IMR-90 (cell line): ENCODE data around the gene GGT6. TPM values are rescaled to one million over a fixed set of nuclear protein-coding genes. Genes with fewer than 3 reads are reported as not detected.

Experiments used
- ATAC-seq: fragments of 200-7000 bp; cut with Tn5 transposase; 2 replicates; pipeline ENCODE4 v1.9.1; 2020; ENCODE audit warnings: low read depth, mild to moderate bottlenecking, moderate library complexity
- BruUV-seq: library from RNA; stranded (reverse); fragments of 400-500 nt; replicated peaks from 2 replicates; lab custom pipeline; 2021; lab: Mats Ljungman, UMichigan
- CTCF ChIA-PET: fragments of 300-600 bp; formaldehyde crosslinking; extraction: SDS; loops from one replicate; lab custom pipeline; 2021; ENCODE audit warnings: antibody characterized with exemption; lab: Yijun Ruan, JAX
- POLR2A ChIA-PET: fragments of 300-600 bp; sonication (Branson Sonifier 250); formaldehyde crosslinking; loops from one replicate; lab custom pipeline; 2022; ENCODE audit warnings: antibody characterized with exemption; ENCODE audit not compliant: unreplicated experiment; lab: Charles Lee
- DNase-seq: peaks from one replicate; pipeline ENCODE4 v3.0.0; 2013
- H2AFZ ChIP-seq: replicated peaks from 2 replicates; pipeline ENCODE3; 2013; ENCODE audit warnings: low read length, mild to moderate bottlenecking; ENCODE audit not compliant: poor library complexity
- H2AK5ac ChIP-seq: 2 replicates; pipeline ENCODE4 v1.6.1; 2013; ENCODE audit warnings: low read depth, low read length, inconsistent platforms
- H2AK9ac ChIP-seq: replicated peaks from 2 replicates; pipeline ENCODE3; 2013; ENCODE audit warnings: mild to moderate bottlenecking, low read depth, low read length, moderate library complexity; ENCODE audit not compliant: poor library complexity
- H2BK120ac ChIP-seq: 2 replicates; pipeline ENCODE4 v1.6.1; 2013; ENCODE audit warnings: low read depth, low read length, inconsistent platforms
- H2BK15ac ChIP-seq: 3 replicates; pipeline ENCODE4 v1.6.1; 2013; ENCODE audit warnings: low read depth, low read length, inconsistent platforms
- H2BK20ac ChIP-seq: 2 replicates; pipeline ENCODE4 v1.6.1; 2013; ENCODE audit warnings: low read depth, mild to moderate bottlenecking, inconsistent platforms, low read length, moderate library complexity
- H2BK5ac ChIP-seq: 2 replicates; pipeline ENCODE4 v1.6.1; 2013; ENCODE audit warnings: mild to moderate bottlenecking, low read depth, low read length, inconsistent platforms; ENCODE audit not compliant: poor library complexity, severe bottlenecking
- H3K14ac ChIP-seq: replicated peaks from 2 replicates; pipeline ENCODE4 v1.6.1; 2013; ENCODE audit warnings: low read depth, low read length, inconsistent platforms
- H3K18ac ChIP-seq: 2 replicates; pipeline ENCODE4 v1.6.1; 2013; ENCODE audit warnings: low read depth, low read length, control low read depth
- H3K23ac ChIP-seq: 2 replicates; pipeline ENCODE4 v1.6.1; 2013; ENCODE audit warnings: low read depth, low read length, inconsistent platforms
- H3K27ac ChIP-seq: 2 replicates; pipeline ENCODE4 v1.5.1; 2013; ENCODE audit warnings: mild to moderate bottlenecking, control low read depth, low read length; ENCODE audit not compliant: insufficient read depth
- H3K27me3 ChIP-seq: 2 replicates; pipeline ENCODE4 v1.6.1; 2013; ENCODE audit warnings: low read length; ENCODE audit not compliant: control insufficient read depth, insufficient read depth
- H3K36me3 ChIP-seq: 2 replicates; pipeline ENCODE4 v1.6.1; 2013; ENCODE audit warnings: low read length, mixed read lengths; ENCODE audit not compliant: control insufficient read depth, insufficient read depth
- H3K4ac ChIP-seq: 2 replicates; pipeline ENCODE4 v1.6.1; 2013; ENCODE audit warnings: low read depth, low read length, inconsistent platforms
- H3K4me1 ChIP-seq: 2 replicates; pipeline ENCODE4 v1.6.1; 2013; ENCODE audit warnings: low read length, mixed read lengths; ENCODE audit not compliant: control insufficient read depth, insufficient read depth
- H3K4me2 ChIP-seq: 2 replicates; pipeline ENCODE4 v1.6.1; 2013; ENCODE audit warnings: low read depth, mild to moderate bottlenecking, control low read depth, low read length, moderate library complexity
- H3K4me3 ChIP-seq: 2 replicates; pipeline ENCODE4 v1.5.1; 2013; ENCODE audit warnings: low read depth, mild to moderate bottlenecking, control low read depth, low read length, moderate library complexity; ENCODE audit not compliant: insufficient read depth
- H3K56ac ChIP-seq: 2 replicates; pipeline ENCODE4 v1.6.1; 2013; ENCODE audit warnings: low read length, inconsistent platforms; ENCODE audit not compliant: insufficient read depth; ENCODE audit errors: extremely low read depth
- H3K79me1 ChIP-seq, 2 experiments: 2 replicates each; pipeline ENCODE4 v1.6.1; 2013; ENCODE audit warnings: low read length in 2 of 2, inconsistent platforms in 1 of 2, low read depth in 1 of 2
- H3K9ac ChIP-seq: 2 replicates; pipeline ENCODE4 v1.6.1; 2013; ENCODE audit warnings: low read depth, low read length, control low read depth
- H3K9me1 ChIP-seq: 2 replicates; pipeline ENCODE4 v1.6.1; 2013; ENCODE audit warnings: low read length, inconsistent platforms; ENCODE audit not compliant: insufficient read depth
- H3K9me3 ChIP-seq: 2 replicates; pipeline ENCODE4 v1.6.1; 2013; ENCODE audit warnings: low read length; ENCODE audit not compliant: control insufficient read depth, insufficient read depth
- H4K20me1 ChIP-seq: 2 replicates; pipeline ENCODE4 v1.6.1; 2013; ENCODE audit warnings: low read length, inconsistent platforms; ENCODE audit not compliant: insufficient read depth
- H4K5ac ChIP-seq: 2 replicates; pipeline ENCODE4 v1.6.1; 2013; ENCODE audit warnings: mild to moderate bottlenecking, low read depth, low read length, control low read depth
- H4K8ac ChIP-seq, 2 experiments: 2 replicates each; pipeline ENCODE4 v1.6.1; 2013; ENCODE audit warnings: low read depth in 2 of 2, low read length in 2 of 2, control low read depth in 1 of 2, inconsistent platforms in 1 of 2
- H4K91ac ChIP-seq: 2 replicates; pipeline ENCODE4 v1.6.1; 2013; ENCODE audit warnings: low read depth, low read length, inconsistent platforms; ENCODE audit not compliant: insufficient read depth
- CHD1 ChIP-seq: IDR thresholded peaks from 2 replicates; pipeline ENCODE4 v1.6.1; 2012; ENCODE audit warnings: low read depth, low read length, improper control_type of control experiment
- NFE2L2 ChIP-seq: fragments of 150-350 bp; IDR thresholded peaks from 2 replicates; pipeline ENCODE4 v1.6.1; 2016; ENCODE audit warnings: low read depth, mild to moderate bottlenecking, low read length
- RFX5 ChIP-seq: IDR thresholded peaks from 2 replicates; pipeline ENCODE4 v1.8.0; 2012; ENCODE audit warnings: low read depth, mild to moderate bottlenecking, low read length, moderate library complexity
- WGBS, 2 experiments: methylation state at CpG; one replicate each; pipeline versions ENCODE4 v1.1.5 to v1.1.7; 2013; ENCODE audit warnings: missing lambda C conversion rate in 2 of 2; ENCODE audit not compliant: insufficient read length in 1 of 2; ENCODE audit errors: extremely low coverage in 2 of 2; 5-methylcytosine and 5-hydroxymethylcytosine counted together
- dilution Hi-C: fragments of 300-500 bp; cut with HindIII; formaldehyde crosslinking; loops from one replicate; pipeline ENCODE4 v1.14.3; 2018; ENCODE audit warnings: low sequenced_read_pairs; ENCODE audit not compliant: unreplicated experiment
- in situ Hi-C: fragments of 300-500 bp; cut with MboI; formaldehyde crosslinking; loops from 3 replicates; pipeline ENCODE4 v1.14.3; 2019; ENCODE audit warnings: low sequenced_read_pairs, inconsistent platforms, mixed read lengths
- intact Hi-C: fragments of 100-400 bp; cut with micrococcal nuclease; formaldehyde crosslinking; loops from 2 replicates; pipeline ENCODE4 v1.10.0; 2022
- polyA plus RNA-seq, 3 experiments: library from polyadenylated mRNA; depleted of rRNA; stranded (reverse); fragments of >200 nt; gene quantifications; 2 replicates each; pipeline ENCODE4 v1.2.3, GENCODE V29; 2012; ENCODE audit warnings: low replicate concordance in 1 of 3
- total RNA-seq: library from RNA; depleted of rRNA; stranded (reverse); fragments of >200 nt; gene quantifications from 2 replicates; pipeline ENCODE4 v1.2.3, GENCODE V29; 2012
- TF ChIP-seq, protein P1 (sequence below): conservative IDR thresholded peaks from 2 replicates; pipeline ENCODE4 v1.5.1; 2012; ENCODE audit warnings: mild to moderate bottlenecking, low read depth, low read length, improper control_type of control experiment

The GGT6 gene
- total and polyA plus RNA-seq, 2 of the 4 experiments (the other 2 are of a cell fraction) = not detected

DNA sequence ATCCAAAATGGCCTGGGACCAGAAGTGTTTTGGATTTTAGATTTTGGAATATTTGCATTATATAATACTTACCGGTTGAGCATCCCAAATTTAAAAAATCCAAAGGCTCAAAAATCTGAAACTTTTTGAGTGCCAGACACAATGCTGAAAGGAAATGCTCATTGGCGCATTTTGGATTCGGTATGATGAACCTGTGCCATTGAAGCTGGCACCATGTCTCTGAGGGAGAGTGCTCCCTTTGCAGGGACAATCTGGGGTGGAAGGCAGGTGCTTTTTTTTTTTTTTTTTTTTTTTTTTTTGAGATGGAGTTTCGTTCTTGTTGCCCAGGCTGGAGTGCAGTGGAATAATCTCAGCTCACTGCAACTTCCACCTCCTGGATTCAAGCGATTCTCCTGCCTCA, 41.7 kb upstream of the GGT6 start:
- no peak overlapping the region for H4K8ac ChIP-seq
- intact Hi-C loops = no loop called here
- no peaks in the 10 kb centered on the region for H3K79me1 ChIP-seq
- WGBS, 2 experiments = no CpG with 5 or more reads among the region's 5 CpGs
- no peak overlapping the region for H3K23ac ChIP-seq
- no peak overlapping the region for H2AFZ ChIP-seq
- no peak overlapping the region for H3K18ac ChIP-seq
- H2AK9ac ChIP-seq = no peak overlapping the region
- no peak overlapping the region for H2BK20ac ChIP-seq
- H3K4me1 ChIP-seq = peaks cover 20% of the 10 kb centered on the region; the same call in 1 of the 2 replicates
- H4K5ac ChIP-seq = no peak overlapping the region
- POLR2A ChIA-PET = no interaction called here
- no peaks in the 10 kb centered on the region for H3K36me3 ChIP-seq
- H3K4ac ChIP-seq = no peak overlapping the region
- no TSS peak for BruUV-seq
- H4K20me1 ChIP-seq = no peaks in the 10 kb centered on the region
- no peak overlapping the region for H2BK15ac ChIP-seq
- no peak overlapping the region for H3K4me3 ChIP-seq
- no peaks in the 10 kb centered on the region for H3K9me3 ChIP-seq
- H3K14ac ChIP-seq = no peak overlapping the region
- H3K56ac ChIP-seq = no peak overlapping the region
- no peak overlapping the region for H3K9ac ChIP-seq
- CTCF ChIA-PET = no interaction called here
- dilution Hi-C loops = no loop called here
- H4K91ac ChIP-seq = no peak overlapping the region
- no peak overlapping the region for H3K27ac ChIP-seq
- H2BK120ac ChIP-seq = no peak overlapping the region
- in situ Hi-C loops = no loop called here
- TF ChIP-seq, protein P1, sequence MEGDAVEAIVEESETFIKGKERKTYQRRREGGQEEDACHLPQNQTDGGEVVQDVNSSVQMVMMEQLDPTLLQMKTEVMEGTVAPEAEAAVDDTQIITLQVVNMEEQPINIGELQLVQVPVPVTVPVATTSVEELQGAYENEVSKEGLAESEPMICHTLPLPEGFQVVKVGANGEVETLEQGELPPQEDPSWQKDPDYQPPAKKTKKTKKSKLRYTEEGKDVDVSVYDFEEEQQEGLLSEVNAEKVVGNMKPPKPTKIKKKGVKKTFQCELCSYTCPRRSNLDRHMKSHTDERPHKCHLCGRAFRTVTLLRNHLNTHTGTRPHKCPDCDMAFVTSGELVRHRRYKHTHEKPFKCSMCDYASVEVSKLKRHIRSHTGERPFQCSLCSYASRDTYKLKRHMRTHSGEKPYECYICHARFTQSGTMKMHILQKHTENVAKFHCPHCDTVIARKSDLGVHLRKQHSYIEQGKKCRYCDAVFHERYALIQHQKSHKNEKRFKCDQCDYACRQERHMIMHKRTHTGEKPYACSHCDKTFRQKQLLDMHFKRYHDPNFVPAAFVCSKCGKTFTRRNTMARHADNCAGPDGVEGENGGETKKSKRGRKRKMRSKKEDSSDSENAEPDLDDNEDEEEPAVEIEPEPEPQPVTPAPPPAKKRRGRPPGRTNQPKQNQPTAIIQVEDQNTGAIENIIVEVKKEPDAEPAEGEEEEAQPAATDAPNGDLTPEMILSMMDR = no peak
- TF ChIP-seq NFE2L2 = no peak
- no peak for TF ChIP-seq CHD1
- no peak for TF ChIP-seq RFX5
- H3K4me2 ChIP-seq = no peak overlapping the region
- ATAC-seq (no peak), DNase-seq (no peak)
- no peak overlapping the region for H2AK5ac ChIP-seq
- H2BK5ac ChIP-seq = no peak overlapping the region
- peaks cover 13% of the 10 kb centered on the region for H3K27me3 ChIP-seq
- H3K9me1 ChIP-seq = peaks cover 3% of the 10 kb centered on the region; the same call in 1 of the 2 replicates
